HG03045 (cell line): ENCODE measurements around the gene NFATC2.
A peak's percentile ranks its signal among the peaks of the same experiment; 100 is the strongest.
"Not testable (repeated sequence)": the region's sequence is repeated elsewhere in the genome, so short reads cannot be mapped to it uniquely, and the experiment has no call there.

Experiments used
- ATAC-seq: cut with Tn5 transposase; IDR thresholded peaks from one replicate; pipeline ENCODE4 v1.9.1; 2021; ENCODE audit warnings: mild to moderate bottlenecking, moderate library complexity; ENCODE audit not compliant: unreplicated experiment

Gene NFATC2

DNA sequence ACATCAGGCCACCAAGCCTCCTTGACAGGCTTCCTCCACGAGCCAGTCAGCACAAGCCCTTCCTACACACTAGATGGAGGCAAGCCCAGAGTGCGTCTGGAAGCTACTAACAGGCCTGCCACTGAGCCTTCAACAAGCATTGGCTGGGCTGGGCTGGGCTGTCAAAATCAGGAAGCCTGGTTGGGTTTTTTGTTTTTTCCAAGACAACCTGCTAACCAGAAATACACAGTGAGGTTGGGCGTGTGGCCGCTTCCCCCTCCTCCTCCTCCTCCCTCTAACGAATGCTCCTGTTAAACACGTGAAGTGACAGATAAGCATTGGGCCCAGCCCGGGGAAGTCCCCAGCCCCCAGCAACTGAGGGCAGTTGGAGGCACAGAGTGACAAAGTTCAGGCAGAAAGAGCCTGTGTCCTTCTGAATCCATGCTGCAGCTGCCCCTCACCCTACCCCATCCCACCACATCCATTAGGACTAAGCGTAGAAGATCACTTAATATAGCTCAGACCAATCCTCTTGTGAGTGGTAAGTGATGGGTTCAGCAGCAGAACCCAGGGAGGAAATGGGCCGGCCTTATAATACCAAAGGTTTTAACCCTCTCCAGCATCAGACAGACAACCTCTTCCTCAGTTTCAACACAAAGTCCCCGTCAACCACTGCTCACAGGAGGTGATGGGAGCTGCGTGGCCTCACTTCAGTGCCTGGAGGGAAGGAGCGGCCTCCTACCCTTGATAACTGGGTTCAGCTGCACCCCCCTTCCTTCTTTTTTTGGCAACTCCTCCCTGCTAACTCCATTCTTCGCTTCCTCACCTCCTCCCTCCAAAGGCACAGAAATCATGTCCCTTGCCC is 1.1 kb downstream of the NFATC2 start:
- peak; percentile 47 for ATAC-seq

DNA sequence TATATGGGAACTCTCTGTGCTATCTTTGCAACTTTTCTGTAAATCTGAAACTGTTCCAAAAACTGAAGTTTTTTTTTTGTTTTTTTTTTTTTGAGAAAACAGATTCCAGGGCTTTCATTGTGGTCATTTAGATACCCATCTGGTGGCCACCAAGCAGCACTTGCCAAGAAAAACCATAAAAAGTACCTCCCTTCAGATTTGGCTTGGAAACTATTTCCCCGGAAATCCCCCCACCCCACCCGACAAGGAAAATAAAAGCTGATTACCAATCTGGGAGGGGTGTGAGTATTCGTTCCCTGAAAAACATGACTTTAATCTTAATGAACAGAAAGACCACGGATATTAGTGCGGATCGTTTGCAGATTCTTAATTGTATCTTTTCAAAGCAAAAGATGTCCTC is 1.9 kb downstream of the NFATC2 start:
- ATAC-seq = no peak

DNA sequence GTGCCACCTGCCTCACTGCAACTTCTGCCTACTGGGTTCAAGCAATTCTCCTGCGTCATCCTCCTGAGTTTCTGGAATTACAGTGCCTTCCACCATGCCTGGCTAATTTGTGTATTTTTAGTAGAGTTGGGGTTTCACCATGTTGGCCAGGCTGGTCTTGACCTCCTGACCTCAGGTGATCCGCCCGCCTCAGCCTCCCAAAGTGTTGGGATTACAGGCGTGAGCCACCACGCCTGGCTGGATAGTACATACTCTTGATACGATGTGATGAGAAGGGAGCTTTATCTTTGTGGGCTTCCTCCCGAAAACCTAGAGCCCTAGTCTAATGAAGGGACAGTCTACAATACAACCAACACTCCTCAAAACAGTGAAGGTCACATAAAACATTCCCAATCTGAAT is 2.4 kb downstream of the NFATC2 start:
- ATAC-seq = not testable (repeated sequence)

DNA sequence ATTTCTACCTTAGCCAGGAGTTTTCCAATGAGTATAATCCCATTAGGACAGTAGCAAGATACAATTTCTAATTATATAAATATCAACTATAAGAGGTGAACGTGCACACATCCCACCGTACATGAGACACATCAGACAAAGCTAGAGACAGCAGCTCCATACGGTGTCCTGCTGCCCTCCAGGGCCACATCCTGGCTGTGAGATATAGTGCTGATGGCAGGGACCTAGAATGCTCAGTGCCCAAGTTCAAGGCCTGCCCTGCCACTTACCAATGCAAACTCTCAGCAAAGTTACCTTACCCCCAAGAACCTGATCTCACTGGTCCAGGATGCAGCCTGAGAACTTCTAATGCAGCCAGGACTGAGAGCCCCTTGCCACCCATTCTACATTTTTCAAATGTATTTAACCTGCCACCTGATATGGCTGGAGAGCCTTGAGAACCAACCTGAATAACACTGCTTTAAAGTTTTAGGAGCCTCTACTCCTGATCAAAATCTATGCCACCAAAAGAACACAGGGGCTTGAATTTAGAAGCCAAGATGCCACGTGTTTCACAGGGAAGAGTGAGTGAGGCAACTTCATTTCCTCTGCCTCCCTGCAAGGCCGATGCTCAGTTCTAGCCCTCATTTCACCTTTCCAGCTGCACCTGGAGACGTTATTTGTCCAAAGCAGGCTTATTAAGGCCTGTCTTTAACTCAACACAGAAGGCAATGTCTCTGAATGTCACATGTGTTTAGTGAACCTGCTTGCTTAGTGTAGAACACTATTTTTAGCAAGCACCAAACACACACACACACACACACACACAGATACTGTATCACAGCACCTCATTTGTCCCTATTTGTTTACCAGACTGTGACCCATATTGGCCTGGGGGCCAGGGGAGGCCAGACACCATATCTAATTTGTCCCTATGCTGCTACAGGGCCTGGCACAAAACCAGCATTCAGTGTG is 6.1 kb downstream of the NFATC2 start:
- no peak for ATAC-seq

DNA sequence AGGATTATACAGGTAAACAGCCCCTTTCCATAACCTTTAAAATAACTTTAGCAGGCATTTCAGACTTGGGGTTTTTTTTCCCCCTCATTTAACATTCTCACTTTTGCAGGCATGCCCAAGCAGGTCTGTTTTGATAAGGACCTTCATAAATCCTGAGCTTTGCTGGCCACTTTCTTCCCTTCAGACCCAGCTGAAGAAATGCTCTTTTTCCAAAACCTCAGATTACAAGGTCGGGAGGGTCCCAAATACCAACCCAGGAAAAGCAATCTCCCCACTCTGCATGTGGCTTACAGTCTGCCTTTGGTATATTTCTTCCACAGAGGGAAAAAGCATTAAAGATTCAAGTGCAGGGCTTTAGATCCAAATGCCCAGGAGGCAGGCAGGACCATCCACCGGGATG is 6.8 kb downstream of the NFATC2 start:
- no peak for ATAC-seq

DNA sequence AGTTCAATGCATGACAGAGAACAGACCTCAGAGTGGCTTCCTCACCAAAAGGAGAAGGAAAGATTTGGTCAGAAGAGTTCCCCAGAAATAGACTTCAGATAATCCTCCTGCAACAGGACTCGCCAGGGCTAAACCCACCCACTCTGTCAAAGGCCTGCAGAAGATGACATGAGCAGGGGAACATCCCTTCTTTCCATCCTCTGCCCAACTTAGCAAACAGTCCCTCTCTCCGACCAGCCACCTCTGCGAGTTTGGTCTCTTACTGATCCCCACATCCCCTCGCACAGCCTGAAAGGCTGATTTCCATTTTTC is 7.5 kb downstream of the NFATC2 start:
- no peak for ATAC-seq

DNA sequence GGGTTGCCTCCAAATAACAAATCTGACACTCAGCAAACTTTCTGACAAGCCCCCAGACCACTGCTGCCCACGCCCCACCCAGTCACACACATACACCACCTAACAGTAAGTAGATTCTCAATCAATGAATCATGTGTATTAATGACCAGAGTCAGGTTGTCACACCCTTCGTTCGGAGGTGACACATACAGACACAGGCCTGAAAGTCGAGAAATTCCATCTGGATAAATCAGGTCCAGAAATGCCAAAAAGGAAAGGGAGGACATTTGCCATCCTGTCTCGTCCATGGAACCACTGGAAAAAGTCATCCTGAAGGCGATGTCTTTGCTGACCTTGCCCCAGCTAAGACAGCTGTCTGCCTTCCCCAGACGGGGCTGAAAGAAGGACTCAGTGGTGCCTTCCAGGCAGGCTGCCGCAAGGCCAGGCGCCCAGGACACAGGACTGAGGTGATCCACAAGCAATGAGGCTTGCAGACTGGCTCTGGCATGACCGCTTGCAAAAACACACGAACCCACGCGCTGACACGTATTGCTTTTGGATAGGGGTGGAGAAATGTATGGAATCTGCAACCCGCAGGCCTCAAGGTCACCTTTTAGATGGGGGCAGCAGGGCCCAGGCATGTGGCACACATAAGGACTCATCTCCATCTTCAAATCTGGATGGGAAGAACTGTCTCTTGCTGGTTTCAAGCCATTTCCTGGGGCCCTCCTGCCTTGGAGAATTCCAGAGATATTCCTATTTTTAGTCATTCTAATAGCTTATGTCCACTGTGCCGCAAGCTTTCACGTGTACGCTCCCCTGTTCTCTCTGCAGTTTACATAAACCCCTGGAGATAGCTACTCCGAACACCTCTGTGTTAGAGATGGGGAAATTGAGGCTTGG is 9.0 kb downstream of the NFATC2 start:
- no peak for ATAC-seq

DNA sequence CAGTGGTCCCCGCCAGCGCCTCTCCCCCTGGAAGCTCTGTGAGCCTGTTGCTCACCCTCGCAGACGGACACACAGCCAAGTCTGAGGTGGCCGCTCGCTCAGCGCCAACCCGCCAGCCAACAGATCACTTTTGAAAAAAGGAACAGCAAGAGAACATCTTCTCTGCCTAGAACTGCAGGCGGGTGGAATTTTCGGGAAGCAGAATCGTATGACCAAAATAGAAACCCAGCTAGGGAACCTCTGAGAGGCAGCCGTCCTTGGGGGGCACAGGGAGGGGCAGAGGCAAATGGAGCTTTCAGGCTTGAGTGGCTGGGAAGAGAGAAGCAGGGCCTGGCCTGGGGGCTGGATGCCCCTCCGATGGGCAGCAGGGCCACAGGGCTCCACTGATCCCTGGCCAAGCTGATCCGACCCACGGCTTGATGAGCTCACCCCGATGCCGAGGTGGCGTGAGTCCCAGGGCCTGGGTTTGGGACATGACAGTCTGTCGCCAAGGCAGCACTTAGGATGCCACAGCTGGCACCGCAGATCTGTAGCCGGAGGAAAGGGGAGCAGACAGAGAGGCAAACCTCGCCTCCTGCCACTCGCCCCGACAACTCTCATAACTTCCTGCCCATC is 9.8 kb downstream of the NFATC2 start:
- ATAC-seq = no peak

DNA sequence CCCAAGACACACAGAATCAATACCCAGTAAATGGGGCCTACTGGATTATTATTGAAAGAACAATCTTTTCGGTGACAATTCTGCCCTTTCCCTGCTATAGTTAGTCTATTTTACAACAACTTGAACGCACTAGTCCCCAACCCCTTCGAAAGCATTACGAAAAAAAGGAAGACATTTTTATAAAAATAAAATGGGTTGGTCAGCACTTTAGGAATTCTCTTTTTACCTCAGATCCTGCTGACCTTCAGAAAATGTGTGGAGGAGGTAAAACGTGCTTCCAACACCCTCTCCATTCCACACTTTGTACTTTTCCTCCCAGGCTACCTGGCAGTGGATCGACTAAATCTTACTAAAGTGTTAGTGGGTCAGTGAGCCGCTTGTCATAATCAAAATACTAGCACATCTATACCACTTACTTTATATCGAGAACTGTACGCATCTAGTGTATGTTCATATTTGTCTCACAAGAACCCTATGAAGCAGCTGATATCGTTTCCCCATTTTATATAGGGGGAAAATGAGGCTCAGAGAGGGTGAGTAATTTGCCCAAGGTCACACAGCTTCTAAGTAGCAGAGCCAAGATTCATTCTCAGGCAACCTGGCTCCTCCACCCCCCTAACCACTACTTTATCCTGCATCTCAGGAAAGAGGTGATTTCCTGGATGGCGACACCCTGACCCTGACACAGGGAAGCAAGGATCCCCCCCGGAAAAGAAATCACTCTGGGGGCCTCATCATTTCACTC is 10.6 kb downstream of the NFATC2 start:
- no peak for ATAC-seq

DNA sequence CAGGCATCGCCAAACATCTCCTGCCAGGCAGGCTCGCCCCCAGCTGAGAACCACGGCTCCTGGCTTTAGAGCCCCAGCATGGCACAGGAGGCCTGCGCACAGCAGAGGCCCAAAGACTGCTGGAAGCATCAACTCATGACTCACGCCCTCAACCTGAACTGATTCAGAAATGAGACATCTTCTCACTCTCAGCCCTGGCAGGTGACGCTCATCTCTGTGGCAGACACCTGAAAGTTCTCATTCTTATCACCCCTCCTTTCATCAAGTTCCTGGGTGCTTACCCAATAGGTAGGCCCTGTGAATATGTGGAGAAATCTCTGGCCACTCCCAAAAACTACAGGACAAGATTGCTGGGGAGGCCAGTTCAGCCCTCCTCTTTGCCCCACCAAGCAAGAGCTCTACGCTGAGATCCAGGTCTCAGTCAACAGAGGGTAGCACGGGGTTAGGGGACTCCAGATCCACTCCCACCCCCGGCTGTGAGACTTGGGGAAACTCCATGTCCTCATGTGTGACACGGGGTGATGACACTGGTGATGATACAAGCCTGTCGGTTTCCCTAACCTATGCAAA is 11.3 kb downstream of the NFATC2 start:
- peak; percentile 58 for ATAC-seq

DNA sequence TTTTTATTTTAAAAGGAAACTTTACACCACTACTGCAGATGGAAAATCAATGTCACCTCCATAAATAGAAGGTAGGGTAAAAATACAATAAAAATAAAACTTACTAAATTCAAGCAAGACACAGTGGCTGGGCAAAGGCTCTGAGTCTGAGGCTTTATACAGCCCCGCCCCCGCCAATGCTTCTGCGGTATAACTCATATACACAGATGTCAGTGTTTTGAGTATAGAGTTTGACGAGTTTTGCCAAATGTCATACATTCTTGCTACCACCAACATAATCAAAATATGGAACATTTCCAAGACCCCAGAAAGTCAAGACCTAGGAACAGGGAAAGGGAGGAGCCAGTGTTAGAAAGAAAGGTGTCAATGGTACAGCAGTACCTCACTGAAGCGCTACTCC is 12.8 kb downstream of the NFATC2 start:
- ATAC-seq = no peak

DNA sequence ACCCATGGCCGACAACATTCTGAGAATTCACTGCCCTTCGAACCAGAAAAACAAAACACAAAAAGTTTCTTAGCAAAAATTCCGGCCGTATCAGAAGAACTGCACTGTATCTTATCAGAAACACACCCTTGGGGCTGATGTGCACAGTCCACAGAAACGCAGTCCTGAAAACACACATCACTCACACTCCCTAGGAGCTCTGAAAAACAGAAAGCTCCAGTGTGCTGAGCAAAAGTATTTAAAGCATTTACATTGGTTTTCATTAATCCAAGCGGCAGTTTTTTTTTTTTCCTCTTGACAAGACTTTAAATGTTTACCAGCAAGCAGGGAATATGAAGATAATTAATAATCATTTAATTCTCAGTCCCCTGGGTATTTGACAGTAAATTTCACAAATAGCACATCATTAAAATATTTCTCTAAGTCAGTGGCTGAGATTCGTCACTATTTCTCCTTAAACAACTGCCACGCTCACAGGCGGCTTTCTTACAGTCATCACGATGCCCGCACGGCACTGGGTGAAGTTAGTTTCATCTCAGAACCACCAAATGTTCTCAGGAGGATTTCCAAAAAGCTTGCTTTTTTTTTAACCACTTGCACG is 13.3 kb downstream of the NFATC2 start:
- ATAC-seq = no peak

DNA sequence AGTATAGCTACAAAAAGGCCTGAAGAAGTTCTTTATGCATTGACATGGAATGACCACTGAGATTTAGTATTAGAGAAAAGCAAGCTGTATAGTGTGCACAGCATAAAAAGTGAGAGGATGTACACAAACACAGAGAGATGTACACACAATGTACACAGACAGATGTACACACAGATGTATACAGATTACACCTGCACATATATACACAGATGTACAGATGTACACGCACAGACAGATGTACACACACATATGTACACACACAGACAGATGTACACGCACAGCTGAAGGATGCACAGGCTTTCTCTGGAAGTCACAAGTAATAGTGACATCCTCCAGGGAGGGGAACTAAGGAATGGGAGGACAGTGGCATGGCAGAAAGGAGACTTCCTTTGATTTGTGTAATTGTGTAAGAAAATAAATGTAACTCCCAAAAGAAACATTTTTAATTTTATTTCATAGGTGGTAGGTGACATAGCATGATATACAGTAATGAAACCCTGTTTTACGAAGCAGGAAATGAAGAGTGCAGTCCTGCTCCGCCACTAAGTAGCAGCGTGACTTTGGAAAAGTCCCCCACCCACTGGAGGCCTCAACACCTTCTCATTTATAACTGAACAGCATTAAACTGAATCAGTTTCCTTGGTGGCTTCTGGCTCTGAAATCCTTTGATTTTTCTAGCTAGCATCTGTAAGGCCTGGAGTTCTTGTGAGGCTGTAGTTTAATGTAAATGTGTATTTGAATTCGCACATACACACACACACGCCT is 14.1 kb downstream of the NFATC2 start:
- no peak for ATAC-seq

DNA sequence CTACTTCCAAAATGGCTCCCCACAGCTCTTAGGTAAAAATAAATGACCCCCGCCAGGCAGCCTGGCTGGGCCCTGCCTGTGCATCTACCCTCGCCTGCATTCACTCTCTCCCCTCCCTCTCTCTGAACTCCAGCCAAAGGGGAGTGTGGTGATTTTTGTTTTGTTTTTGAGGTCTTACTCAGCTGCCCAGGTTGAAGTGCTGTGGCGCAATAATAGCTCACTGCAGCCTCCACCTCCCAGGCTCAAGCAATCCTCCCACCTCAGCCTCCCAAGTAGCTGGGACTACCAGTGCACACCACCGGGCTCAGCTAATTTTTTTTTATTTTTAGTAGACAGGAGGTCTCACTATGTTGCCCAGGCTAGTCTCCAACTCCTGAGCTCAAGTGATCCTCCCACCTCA is 15.8 kb downstream of the NFATC2 start:
- ATAC-seq = no peak

DNA sequence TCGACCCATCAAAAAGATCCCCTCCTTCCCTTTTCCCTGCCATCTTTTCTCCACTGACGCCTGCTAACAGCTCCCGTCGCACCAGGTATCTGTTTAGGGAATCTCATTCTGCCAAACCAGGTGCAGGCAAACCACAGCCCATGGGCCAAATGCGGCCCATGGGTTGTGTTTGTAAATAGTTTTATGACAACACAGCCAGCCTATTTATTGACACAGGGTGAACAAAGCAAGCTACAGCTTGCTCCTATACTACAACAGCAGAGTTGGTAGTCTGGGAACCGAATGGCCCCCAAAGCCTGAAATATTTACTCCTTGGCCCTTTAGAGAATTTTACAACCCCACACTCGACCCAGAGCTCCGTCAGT is 16.4 kb downstream of the NFATC2 start:
- no peak for ATAC-seq

DNA sequence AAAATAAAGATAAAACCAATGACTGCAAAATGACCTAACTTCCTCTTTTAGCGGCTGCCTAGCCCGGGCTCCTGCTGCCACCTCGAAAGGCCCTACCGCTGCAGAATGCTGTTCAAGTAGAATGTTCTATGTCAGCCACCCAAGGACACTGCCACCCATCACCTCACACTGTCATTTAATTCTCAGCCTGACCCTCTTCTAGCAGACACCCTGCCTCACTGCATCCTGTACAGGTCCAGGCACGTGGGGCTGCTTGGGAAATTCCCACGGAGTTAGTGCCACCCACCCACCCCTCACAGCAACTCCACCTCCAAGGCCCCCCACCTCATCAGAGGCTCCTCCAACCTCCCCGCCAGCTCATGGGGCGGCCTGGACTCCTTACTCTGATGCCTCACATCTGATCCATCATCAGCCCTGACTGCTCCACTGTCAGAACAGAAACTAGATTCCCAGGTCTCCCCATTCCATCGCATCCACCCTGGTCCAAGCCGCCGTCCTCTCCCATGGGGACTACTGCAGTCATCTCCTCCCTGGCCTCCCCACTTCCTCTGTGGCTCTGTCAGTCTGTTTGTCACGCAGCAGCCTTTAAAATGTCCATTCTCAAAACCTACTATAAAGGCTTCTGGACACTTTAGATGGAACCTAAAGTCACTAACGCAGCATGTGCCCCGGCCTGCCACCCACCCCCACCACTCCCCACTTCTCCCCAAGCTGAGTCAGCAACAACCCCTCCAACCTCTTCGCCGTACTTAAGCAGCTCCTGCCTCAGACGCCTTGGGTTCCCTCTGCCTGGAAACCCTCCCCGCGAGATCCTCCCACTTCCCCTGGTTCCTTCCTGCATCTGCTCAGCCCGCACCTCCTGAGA is 17.0 kb downstream of the NFATC2 start:
- ATAC-seq = no peak

DNA sequence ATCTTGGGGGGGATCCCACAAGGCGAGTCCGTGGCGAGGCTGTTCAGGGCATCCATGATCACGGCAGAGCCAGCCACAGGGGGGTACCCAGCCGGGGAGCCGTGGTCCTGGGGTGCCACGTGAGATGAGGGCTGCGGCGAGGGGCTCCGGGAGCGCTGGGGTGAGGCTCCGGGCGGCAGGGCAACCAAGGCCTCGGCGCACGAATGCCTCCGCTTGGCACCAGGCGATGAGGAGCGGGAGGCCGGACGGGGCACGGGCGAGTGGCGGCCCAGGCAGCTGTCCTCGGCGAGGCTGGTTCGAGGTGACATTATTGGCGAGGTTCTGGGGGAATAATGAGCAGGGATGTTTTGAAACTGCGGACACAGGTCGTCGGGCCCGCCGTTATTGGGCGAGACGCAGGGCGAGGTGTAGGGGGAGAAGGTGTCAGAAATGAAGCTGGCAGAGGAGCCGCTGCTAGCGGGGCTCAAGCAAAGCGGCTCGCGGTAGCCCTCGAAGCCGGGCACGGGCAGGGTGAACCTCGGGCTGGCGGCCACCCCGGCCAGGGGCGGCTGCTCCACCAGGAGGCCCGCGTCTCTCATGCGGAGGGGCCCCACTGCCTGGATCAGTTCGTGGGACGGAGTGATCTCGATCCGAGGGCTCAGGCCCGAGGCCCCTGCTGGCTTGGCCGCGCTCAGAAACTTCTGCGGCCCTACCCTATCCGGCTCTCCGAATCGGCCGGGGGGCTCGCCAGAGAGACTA is 19.1 kb downstream of the NFATC2 start:
- ATAC-seq = no peak
